PC-3 (cell line): ENCODE measurements around the gene HAGHL. TPM values are rescaled to one million over a fixed set of nuclear protein-coding genes. Genes with fewer than 3 reads are reported as not detected.

Source experiments
- ATAC-seq: fragments of 200-7000 bp; cut with Tn5 transposase; 2 replicates; pipeline ENCODE4 v1.9.1; 2020; ENCODE audit warnings: mild to moderate bottlenecking, moderate library complexity
- BruUV-seq: library from RNA; stranded (reverse); fragments of 400-500 nt; replicated peaks from 2 replicates; lab custom pipeline; 2021; lab: Mats Ljungman, UMichigan
- CTCF ChIA-PET: fragments of 300-600 bp; sonication (Branson Sonifier 250); formaldehyde crosslinking; loops from one replicate; lab custom pipeline; 2022; ENCODE audit warnings: antibody characterized with exemption; lab: Charles Lee
- POLR2A ChIA-PET: fragments of 300-600 bp; sonication (Branson Sonifier 250); formaldehyde crosslinking; loops from one replicate; lab custom pipeline; 2022; ENCODE audit warnings: antibody characterized with exemption; ENCODE audit not compliant: unreplicated experiment; lab: Charles Lee
- DNase-seq: peaks from one replicate; pipeline ENCODE4 v3.0.0-alpha.2; 2015
- H2AFZ ChIP-seq: fragments of 300-600 bp; sonication (generic); 2 replicates; pipeline ENCODE4 v1.6.0; 2016; ENCODE audit warnings: antibody characterized with exemption, low read length
- H3F3A ChIP-seq: fragments of 300-600 bp; sonication (generic); one replicate; pipeline ENCODE4 v1.6.0; 2017; ENCODE audit warnings: antibody characterized with exemption, low read length, control low read depth, mild to moderate bottlenecking; ENCODE audit not compliant: unreplicated experiment
- H3K27ac ChIP-seq: fragments of 300-600 bp; sonication (generic); 2 replicates; pipeline ENCODE4 v1.5.1; 2016; ENCODE audit warnings: mild to moderate bottlenecking, low read length
- H3K27me3 ChIP-seq: fragments of 300-600 bp; sonication (generic); 2 replicates; pipeline ENCODE4 v1.6.1; 2016; ENCODE audit warnings: low read length, mixed read lengths
- H3K36me3 ChIP-seq: fragments of 300-600 bp; sonication (generic); 2 replicates; pipeline ENCODE4 v1.6.1; 2016; ENCODE audit warnings: low read depth, mixed run types, low read length, mixed read lengths
- H3K4me1 ChIP-seq: fragments of 300-600 bp; sonication (generic); 2 replicates; pipeline ENCODE4 v1.5.1; 2016; ENCODE audit warnings: low read length; ENCODE audit not compliant: insufficient read depth
- H3K4me2 ChIP-seq: fragments of 300-600 bp; sonication (generic); 2 replicates; pipeline ENCODE4 v1.6.0; 2016; ENCODE audit warnings: low read length
- H3K4me3 ChIP-seq: fragments of 300-600 bp; sonication (generic); 2 replicates; pipeline ENCODE4 v1.5.1; 2016; ENCODE audit warnings: mild to moderate bottlenecking, low read length, mixed read lengths
- H3K79me2 ChIP-seq: fragments of 300-600 bp; sonication (generic); 2 replicates; pipeline ENCODE4 v1.6.1; 2017; ENCODE audit warnings: low read length, mixed read lengths
- H3K9ac ChIP-seq: fragments of 300-600 bp; sonication (generic); 2 replicates; pipeline ENCODE4 v1.6.0; 2016; ENCODE audit warnings: mild to moderate bottlenecking, low read length
- H3K9me2 ChIP-seq: fragments of 300-600 bp; sonication (generic); replicated peaks from 2 replicates; pipeline ENCODE4 v1.6.1; 2016; ENCODE audit warnings: mixed run types, low read length, mixed read lengths
- H3K9me3 ChIP-seq: fragments of 300-600 bp; sonication (generic); 2 replicates; pipeline ENCODE4 v1.6.1; 2016; ENCODE audit warnings: low read length, mixed read lengths
- H4K20me1 ChIP-seq: fragments of 300-600 bp; sonication (generic); 2 replicates; pipeline ENCODE4 v1.6.1; 2016; ENCODE audit warnings: low read length, mixed read lengths
- CTCF ChIP-seq: fragments of 300-600 bp; sonication (generic); conservative IDR thresholded peaks from 2 replicates; pipeline ENCODE4 v1.5.1; 2017; ENCODE audit warnings: antibody characterized with exemption, low read depth, mild to moderate bottlenecking, low read length
- EZH2 ChIP-seq: fragments of 300-600 bp; sonication (generic); IDR thresholded peaks from one replicate; pipeline ENCODE4 v1.6.1; 2017; ENCODE audit warnings: antibody characterized with exemption, mild to moderate bottlenecking, low read length; ENCODE audit not compliant: unreplicated experiment
- EZH2phosphoT487 ChIP-seq: fragments of 300-600 bp; sonication (generic); IDR thresholded peaks from 2 replicates; pipeline ENCODE4 v1.6.1; 2018; ENCODE audit warnings: mild to moderate bottlenecking, antibody characterized with exemption, low read length, borderline replicate concordance
- intact Hi-C: fragments of 100-400 bp; cut with micrococcal nuclease; formaldehyde crosslinking; loops from 2 replicates; pipeline ENCODE4 v1.9.0; 2023
- total RNA-seq: library from RNA; depleted of rRNA; stranded (reverse); fragments of >200 nt; gene quantifications from 2 replicates; pipeline ENCODE4 v1.2.3, GENCODE V29; 2014

The HAGHL gene
- total RNA-seq, 1 experiment from 2014 or later, result 16.4 TPM

GRCh38 chr16:685967-686366 is 40.9 kb upstream of the HAGHL start:
- Histone ChIP-seq H3F3A (no peaks in the 10 kb centered on the region), H3K27ac (no peak overlapping the region), H3K9ac (no peak overlapping the region), H3K9me2 (no peaks in the 10 kb centered on the region), H3K4me1 (peaks cover 34% of the 10 kb centered on the region), H3K4me2 (no peak overlapping the region), H3K4me3 (no peak overlapping the region), H3K27me3 (no peaks in the 10 kb centered on the region), H3K79me2 (peaks cover 41% of the 10 kb centered on the region), H3K9me3 (no peaks in the 10 kb centered on the region), H3K36me3 (peaks cover 6% of the 10 kb centered on the region), H2AFZ (no peak overlapping the region), H4K20me1 (peaks cover 10% of the 10 kb centered on the region; the same call in 1 of the 2 replicates)
- ATAC-seq, result no peak
- POLR2A ChIA-PET, result no interaction called here
- intact Hi-C loops, result no loop called here
- CTCF ChIA-PET, result no interaction called here
- BruUV-seq, result no TSS peak
- DNase-seq, result peak; percentile 40
- TF ChIP-seq EZH2phosphoT487, result no peak
- peak; percentile 57 for TF ChIP-seq CTCF

GRCh38 chr16:686459-687260 is 40.2 kb upstream of the HAGHL start:
- CTCF ChIA-PET, result no interaction called here
- Histone ChIP-seq H3K4me1 (peaks cover 29% of the 10 kb centered on the region), H2AFZ (no peak overlapping the region), H3K9ac (no peak overlapping the region), H3K27me3 (no peaks in the 10 kb centered on the region), H3K27ac (no peak overlapping the region), H4K20me1 (peaks cover 9% of the 10 kb centered on the region; the same call in 1 of the 2 replicates), H3F3A (no peaks in the 10 kb centered on the region), H3K79me2 (peaks cover 34% of the 10 kb centered on the region), H3K9me3 (no peaks in the 10 kb centered on the region), H3K36me3 (peaks cover 6% of the 10 kb centered on the region), H3K9me2 (no peaks in the 10 kb centered on the region), H3K4me3 (no peak overlapping the region), H3K4me2 (no peak overlapping the region)
- DNase-seq (no peak), ATAC-seq (no peak)
- TF ChIP-seq EZH2phosphoT487, result no peak
- BruUV-seq, result no TSS peak
- POLR2A ChIA-PET, result no interaction called here
- intact Hi-C loops, result no loop called here

GRCh38 chr16:687499-687898 is 39.4 kb upstream of the HAGHL start:
- H3K27me3 ChIP-seq, result no peaks in the 10 kb centered on the region
- ChIA-PET CTCF (no interaction called here), POLR2A (no interaction called here)
- H3F3A ChIP-seq, result peaks cover under 1% of the 10 kb centered on the region
- H3K4me1 ChIP-seq, result peaks cover 21% of the 10 kb centered on the region
- no peaks in the 10 kb centered on the region for H3K9me2 ChIP-seq
- H3K36me3 ChIP-seq, result peaks cover 2% of the 10 kb centered on the region; the same call in 1 of the 2 replicates
- no peak overlapping the region for H3K4me2 ChIP-seq
- intact Hi-C loops, result no loop called here
- BruUV-seq, result no TSS peak
- TF ChIP-seq EZH2, result no peak
- TF ChIP-seq EZH2phosphoT487, result no peak
- no peak for TF ChIP-seq CTCF
- H3K27ac ChIP-seq, result no peak overlapping the region
- no peak for ATAC-seq
- peaks cover 25% of the 10 kb centered on the region for H3K79me2 ChIP-seq
- H3K9ac ChIP-seq, result no peak overlapping the region
- H2AFZ ChIP-seq, result no peak overlapping the region
- H3K9me3 ChIP-seq, result no peaks in the 10 kb centered on the region
- H3K4me3 ChIP-seq, result no peak overlapping the region
- H4K20me1 ChIP-seq, result peaks cover 1% of the 10 kb centered on the region; the same call in 1 of the 2 replicates
- no peak for DNase-seq
